ENCODE results near the gene DRAM2.

- TF ChIP-seq CTCF (IDR thresholded peaks at IDR 0.05; ENCODE audit: insufficient read depth, low read depth, low read length) (no peak), EZH2 (IDR thresholded peaks at IDR 0.05; ENCODE audit: insufficient read depth, low read length) (no peak)
Measured at GRCh38 chr1:111183308-111184069, 43.6 kb upstream of the DRAM2 start.
